ENCODE data around the gene CTXND1. TPM values are rescaled to one million over a fixed set of nuclear protein-coding genes. Genes with fewer than 3 reads are reported as not detected.
A peak's percentile ranks its signal among the peaks of the same experiment; 100 is the strongest.

The CTXND1 gene
- total and polyA plus RNA-seq, 5 donors = 0.29 to 3.9 (median 0.53) TPM

DNA sequence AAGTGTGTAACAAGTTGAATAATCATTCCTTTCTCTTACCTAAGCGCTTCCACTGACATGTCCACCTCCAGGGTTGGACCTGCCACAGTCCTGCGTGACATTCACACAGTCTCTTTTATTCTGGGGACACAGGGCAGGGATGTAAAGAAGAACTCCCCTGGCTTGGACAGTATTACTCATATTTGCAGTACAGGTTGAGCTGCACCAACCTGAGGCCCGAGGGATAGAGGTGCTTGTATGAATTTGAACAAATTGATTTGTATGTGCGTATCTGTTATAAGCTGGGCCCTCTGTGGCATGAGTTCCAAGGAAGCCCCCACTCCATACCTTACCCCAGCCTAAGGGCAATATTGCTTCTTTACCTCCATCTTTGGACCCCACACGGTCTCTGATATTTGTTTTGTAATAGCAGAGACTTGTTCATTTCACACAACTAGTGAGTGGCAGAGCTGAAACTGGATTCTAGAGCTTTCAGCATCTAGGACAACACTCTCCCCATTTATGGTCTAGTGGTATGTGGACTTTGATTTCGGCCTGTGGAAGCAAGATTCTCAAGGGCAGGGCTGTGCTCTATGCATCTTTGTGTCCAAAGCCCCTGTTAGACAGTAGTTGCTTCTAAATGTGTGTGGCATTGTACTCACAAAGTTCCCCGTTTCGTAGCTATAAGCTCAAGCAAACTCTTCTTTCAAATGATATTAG lies 60.0 kb downstream of the CTXND1 start:
- no peak for ATAC-seq
- intact Hi-C loops (cut with DNase I) = no loop called here
- WGBS = 89% methylated on average over 8 of the region's 8 CpGs

DNA sequence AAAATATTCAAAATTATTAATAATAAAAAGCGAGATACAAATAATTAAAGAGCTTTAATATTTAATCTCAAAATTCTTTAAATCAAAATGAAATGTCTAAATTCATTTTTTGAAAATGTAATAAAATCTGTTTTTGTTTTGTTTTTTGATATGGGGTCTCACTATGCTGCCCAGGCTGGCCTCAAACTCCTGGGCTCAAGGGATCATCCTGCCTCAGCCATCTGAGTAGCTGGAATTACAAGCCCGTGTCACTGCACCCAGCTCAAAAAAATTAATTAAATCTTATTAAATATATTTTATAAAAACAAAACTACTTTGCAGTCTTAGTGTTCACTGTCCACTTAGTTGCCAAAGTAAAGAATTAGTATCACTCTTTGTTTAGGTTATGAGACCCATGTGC lies 60.8 kb downstream of the CTXND1 start:
- ATAC-seq (no peak), DNase-seq (no peak)
- H3K9me3 ChIP-seq (ENCODE audit: control insufficient read depth, low read length) = no peaks in the 10 kb centered on the region
- no peak overlapping the region for H3K4me3 ChIP-seq (ENCODE audit: low read length)
- no peaks in the 10 kb centered on the region for H3K4me1 ChIP-seq (ENCODE audit: control insufficient read depth, insufficient read depth, low read length)
- WGBS = 90% methylated on average over 2 of the region's 2 CpGs
- intact Hi-C loops (cut with DNase I) = no loop called here
- no peaks in the 10 kb centered on the region for H3K27me3 ChIP-seq (ENCODE audit: control insufficient read depth, insufficient read depth)
- no peak overlapping the region for H3K27ac ChIP-seq (ENCODE audit: low read length)

More for the DNA sequence above, 60.0 kb downstream of the CTXND1 start:
- Histone ChIP-seq H3K9me3 (ENCODE audit: control insufficient read depth, low read length) (no peaks in the 10 kb centered on the region), H3K27me3 (ENCODE audit: control insufficient read depth, insufficient read depth) (no peaks in the 10 kb centered on the region), H3K4me3 (ENCODE audit: low read length) (no peak overlapping the region), H3K27ac (ENCODE audit: low read length) (no peak overlapping the region), H3K4me1 (ENCODE audit: control insufficient read depth, insufficient read depth, low read length) (no peaks in the 10 kb centered on the region)
- DNase-seq = no peak

DNA sequence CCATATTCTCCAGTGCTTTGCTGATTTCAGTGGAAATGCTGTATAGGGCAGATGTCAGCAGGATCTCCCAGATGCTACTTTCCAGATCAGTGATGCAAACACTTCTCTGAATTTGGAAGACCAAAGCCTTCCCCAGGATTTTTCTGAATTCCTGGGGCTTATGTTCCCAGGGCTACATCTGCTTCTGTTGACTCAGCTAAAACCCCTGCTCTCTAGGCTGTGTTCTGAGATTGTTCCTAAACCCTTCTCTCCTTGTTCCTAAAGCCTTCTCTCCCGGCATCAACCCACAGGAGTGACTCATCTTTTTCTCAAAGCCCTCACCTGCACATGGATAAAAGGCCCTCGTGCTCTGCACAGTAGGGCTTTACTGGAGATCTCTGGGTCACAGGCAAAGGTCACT lies 63.8 kb downstream of the CTXND1 start:
- H3K4me1 ChIP-seq (ENCODE audit: control insufficient read depth, insufficient read depth, low read length) = peaks cover under 1% of the 10 kb centered on the region
- DNase-seq (no peak), ATAC-seq (no peak)
- no peak overlapping the region for H3K4me3 ChIP-seq (ENCODE audit: low read length)
- intact Hi-C loops (cut with DNase I) = no loop called here
- H3K27me3 ChIP-seq (ENCODE audit: control insufficient read depth, insufficient read depth) = no peaks in the 10 kb centered on the region
- no peak overlapping the region for H3K27ac ChIP-seq (ENCODE audit: low read length)
- WGBS = 70% methylated on average over 2 of the region's 2 CpGs
- no peaks in the 10 kb centered on the region for H3K9me3 ChIP-seq (ENCODE audit: control insufficient read depth, low read length)

DNA sequence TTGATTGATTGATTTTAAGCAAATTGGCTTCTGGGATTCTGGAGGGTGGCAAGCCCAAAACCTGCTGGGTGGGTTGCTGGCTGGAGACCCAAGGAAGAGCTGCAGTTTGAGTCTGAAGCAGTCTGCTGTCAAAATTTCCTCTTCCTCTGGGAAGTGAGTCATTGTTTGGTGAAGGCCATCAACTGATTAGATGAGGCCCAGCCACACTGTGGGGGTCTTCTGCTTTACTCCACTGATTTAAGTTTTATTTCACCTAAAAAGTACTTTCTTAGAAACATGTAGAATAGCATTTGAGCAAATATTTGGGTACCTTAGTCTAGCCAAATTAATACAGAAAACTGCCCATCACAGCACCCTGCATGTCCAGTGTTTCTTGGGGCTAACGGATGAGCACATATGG lies 65.4 kb downstream of the CTXND1 start:
- intact Hi-C loops (cut with DNase I) = no loop called here
- no peak for ATAC-seq

DNA sequence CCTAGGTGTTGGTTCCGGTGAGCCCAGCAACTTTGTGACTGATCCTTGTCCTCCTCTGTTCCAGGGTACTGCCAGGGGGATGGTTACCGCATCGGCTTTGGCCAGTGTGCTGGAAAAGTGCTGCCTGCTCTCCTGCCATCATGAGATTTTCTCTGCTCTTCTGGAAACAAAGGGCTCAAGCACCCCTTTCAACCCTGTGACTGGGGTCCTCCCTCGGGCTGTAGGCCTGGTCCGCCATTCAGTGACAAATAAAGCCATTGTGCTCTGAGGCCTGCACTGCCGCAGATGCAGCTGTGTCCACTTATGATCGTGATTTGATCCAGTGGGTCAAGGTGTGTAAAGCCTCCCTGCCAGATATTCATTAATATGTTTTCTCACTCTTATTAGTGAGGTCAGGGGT lies 65.9 kb downstream of the CTXND1 start:
- Histone ChIP-seq H3K9me3 (ENCODE audit: control insufficient read depth, low read length) (no peaks in the 10 kb centered on the region), H3K4me3 (ENCODE audit: low read length) (no peak overlapping the region), H3K4me1 (ENCODE audit: control insufficient read depth, insufficient read depth, low read length) (peaks cover 4% of the 10 kb centered on the region), H3K27ac (ENCODE audit: low read length) (no peak overlapping the region), H3K27me3 (ENCODE audit: control insufficient read depth, insufficient read depth) (no peaks in the 10 kb centered on the region)
- intact Hi-C loops (cut with DNase I) = no loop called here
- ATAC-seq (no peak), DNase-seq (no peak)
- WGBS = 95% methylated on average over 7 of the region's 7 CpGs

More for the DNA sequence above, 65.4 kb downstream of the CTXND1 start:
- Histone ChIP-seq H3K9me3 (ENCODE audit: control insufficient read depth, low read length) (no peaks in the 10 kb centered on the region), H3K4me3 (ENCODE audit: low read length) (no peak overlapping the region), H3K27ac (ENCODE audit: low read length) (no peak overlapping the region), H3K4me1 (ENCODE audit: control insufficient read depth, insufficient read depth, low read length) (peaks cover 4% of the 10 kb centered on the region), H3K27me3 (ENCODE audit: control insufficient read depth, insufficient read depth) (no peaks in the 10 kb centered on the region)
- no peak for DNase-seq
- WGBS = 99% methylated on average over 1 of the region's 1 CpG

DNA sequence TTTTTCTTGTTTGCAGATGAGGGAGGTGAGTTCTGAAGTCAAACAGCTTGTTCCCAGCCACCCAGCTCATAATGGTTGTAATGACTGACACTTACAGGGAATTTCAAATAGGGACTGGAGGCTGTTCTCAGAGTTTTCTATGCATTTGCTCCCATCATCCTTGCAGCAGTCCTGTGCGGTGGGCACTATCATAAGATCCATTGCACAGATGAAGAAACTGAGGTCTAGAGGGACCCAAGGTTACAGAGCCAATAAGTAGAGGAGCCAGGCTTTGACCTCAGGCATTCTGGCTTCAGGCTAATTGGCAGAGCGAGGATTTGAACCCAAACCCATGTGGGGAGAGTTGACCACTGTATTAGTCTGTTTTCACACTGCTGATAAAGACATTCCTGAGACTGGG lies 66.9 kb downstream of the CTXND1 start:
- Histone ChIP-seq H3K27ac (ENCODE audit: low read length) (no peak overlapping the region), H3K9me3 (ENCODE audit: control insufficient read depth, low read length) (no peaks in the 10 kb centered on the region), H3K27me3 (ENCODE audit: control insufficient read depth, insufficient read depth) (no peaks in the 10 kb centered on the region), H3K4me1 (ENCODE audit: control insufficient read depth, insufficient read depth, low read length) (peaks cover 4% of the 10 kb centered on the region), H3K4me3 (ENCODE audit: low read length) (no peak overlapping the region)
- WGBS = 100% methylated on average over 2 of the region's 2 CpGs
- intact Hi-C loops (cut with DNase I) = no loop called here
- DNase-seq (no peak), ATAC-seq (no peak)

DNA sequence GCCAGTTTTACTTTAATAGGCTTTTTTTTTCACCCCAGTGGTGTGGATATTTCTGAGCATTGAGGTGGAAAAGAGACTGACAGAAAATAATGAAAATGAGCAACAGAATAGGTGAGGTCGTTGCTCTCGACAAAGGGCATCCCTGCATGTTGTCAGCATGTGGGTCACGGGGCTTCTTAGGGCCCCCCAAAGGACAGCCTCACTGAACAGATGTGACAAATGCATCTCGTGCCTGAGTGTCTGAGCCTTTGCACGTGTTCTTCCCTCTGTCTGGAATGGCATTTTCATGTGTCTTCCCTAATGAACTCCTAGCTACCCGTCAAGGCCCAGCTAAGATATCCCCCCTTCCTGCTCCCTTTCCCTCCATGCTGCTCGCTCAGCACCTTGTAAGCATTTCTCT lies 67.5 kb downstream of the CTXND1 start:
- no peak overlapping the region for H3K4me3 ChIP-seq (ENCODE audit: low read length)
- no peak overlapping the region for H3K27ac ChIP-seq (ENCODE audit: low read length)
- 91% methylated on average over 7 of the region's 7 CpGs for WGBS
- H3K27me3 ChIP-seq (ENCODE audit: control insufficient read depth, insufficient read depth) = no peaks in the 10 kb centered on the region
- DNase-seq = no peak
- ATAC-seq = no peak
- intact Hi-C loops (cut with DNase I) = no loop called here
- H3K9me3 ChIP-seq (ENCODE audit: control insufficient read depth, low read length) = no peaks in the 10 kb centered on the region
- peaks cover 4% of the 10 kb centered on the region for H3K4me1 ChIP-seq (ENCODE audit: control insufficient read depth, insufficient read depth, low read length)

DNA sequence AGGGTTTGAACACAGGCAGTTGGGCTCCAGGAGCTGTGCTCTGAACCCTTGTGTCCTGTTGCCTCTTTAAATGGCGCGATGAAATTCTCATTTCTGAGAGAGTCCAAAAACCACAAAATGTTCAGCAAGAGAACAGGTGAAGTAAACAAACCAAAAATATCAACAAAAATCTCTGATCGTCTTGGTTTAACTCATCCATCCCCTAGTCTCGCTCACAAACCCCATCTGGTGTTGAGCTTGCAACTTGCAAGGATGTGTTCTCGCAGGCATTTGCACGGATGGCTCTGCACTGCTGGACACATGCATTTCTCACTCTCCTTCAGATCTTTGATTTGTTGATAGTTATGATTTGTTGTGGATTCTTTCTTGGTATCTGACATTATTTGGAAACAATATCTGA lies 68.1 kb downstream of the CTXND1 start:
- no peaks in the 10 kb centered on the region for H3K9me3 ChIP-seq (ENCODE audit: control insufficient read depth, low read length)
- 86% methylated on average over 6 of the region's 6 CpGs for WGBS
- ATAC-seq (no peak), DNase-seq (no peak)
- no peak overlapping the region for H3K27ac ChIP-seq (ENCODE audit: low read length)
- peaks cover 4% of the 10 kb centered on the region for H3K4me1 ChIP-seq (ENCODE audit: control insufficient read depth, insufficient read depth, low read length)
- intact Hi-C loops (cut with DNase I) = no loop called here
- no peak overlapping the region for H3K4me3 ChIP-seq (ENCODE audit: low read length)
- no peaks in the 10 kb centered on the region for H3K27me3 ChIP-seq (ENCODE audit: control insufficient read depth, insufficient read depth)

DNA sequence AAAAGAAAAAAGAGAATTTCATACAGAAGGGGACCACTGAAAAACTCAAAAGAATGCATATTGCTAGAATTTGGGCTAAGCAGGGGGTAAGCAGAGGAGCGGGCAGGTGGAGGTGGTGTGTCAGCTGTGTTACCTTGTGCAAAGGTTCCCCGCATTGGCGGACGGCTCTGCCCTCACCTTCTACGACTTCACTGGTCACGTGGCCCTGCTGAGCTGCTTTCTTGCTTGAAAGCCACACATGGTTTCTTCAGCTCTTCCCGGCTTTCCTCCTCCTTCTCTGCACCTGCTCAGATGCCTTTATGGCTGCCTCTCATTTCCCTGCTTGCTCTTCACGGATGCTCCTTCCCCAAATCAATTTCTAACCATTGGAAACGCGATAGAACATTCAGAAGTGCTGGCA lies 68.7 kb downstream of the CTXND1 start:
- no peak for ATAC-seq

DNA sequence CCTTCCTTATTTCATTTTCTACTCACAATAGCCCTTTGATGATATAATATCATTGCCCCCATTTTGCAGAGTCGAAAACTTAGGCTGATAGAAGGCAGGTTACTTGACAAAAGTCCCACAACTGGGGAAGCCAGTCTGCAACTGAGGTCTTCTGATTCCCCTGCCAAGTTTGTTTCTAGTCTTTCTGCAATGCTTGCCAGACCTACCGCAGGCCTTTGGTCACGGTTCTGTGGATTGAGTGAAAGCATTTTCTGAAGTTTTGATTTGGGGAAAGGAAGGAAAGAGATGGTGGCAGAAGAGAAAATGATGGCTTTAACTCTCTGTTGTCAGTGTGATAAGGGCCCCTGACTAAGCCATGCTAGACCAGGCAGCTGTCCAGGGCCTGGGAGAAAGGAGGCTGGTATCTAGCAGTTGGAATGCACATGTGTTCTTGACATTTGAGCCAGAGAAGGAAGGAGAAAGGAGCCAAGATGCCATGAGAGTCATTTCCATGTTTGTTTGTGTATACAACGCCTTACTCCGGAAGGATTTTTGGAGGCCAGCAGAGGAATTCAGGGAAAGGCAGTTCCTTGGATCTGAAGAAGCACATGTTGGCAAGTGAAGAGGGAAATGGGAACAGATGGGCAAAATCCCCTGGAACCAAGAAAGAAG lies 69.3 kb downstream of the CTXND1 start:
- 35% methylated on average over 5 of the region's 5 CpGs for WGBS
- Histone ChIP-seq H3K4me3 (ENCODE audit: low read length) (no peak overlapping the region), H3K27ac (ENCODE audit: low read length) (no peak overlapping the region), H3K4me1 (ENCODE audit: control insufficient read depth, insufficient read depth, low read length) (peaks cover 4% of the 10 kb centered on the region), H3K27me3 (ENCODE audit: control insufficient read depth, insufficient read depth) (no peaks in the 10 kb centered on the region), H3K9me3 (ENCODE audit: control insufficient read depth, low read length) (no peaks in the 10 kb centered on the region)
- intact Hi-C loops (cut with DNase I) = no loop called here
- ATAC-seq (peak; percentile 55 to 58), DNase-seq (no peak)

More for the DNA sequence above, 68.7 kb downstream of the CTXND1 start:
- Histone ChIP-seq H3K27me3 (ENCODE audit: control insufficient read depth, insufficient read depth) (no peaks in the 10 kb centered on the region), H3K4me1 (ENCODE audit: control insufficient read depth, insufficient read depth, low read length) (peaks cover 4% of the 10 kb centered on the region), H3K9me3 (ENCODE audit: control insufficient read depth, low read length) (no peaks in the 10 kb centered on the region), H3K27ac (ENCODE audit: low read length) (no peak overlapping the region), H3K4me3 (ENCODE audit: low read length) (no peak overlapping the region)
- intact Hi-C loops (cut with DNase I) = no loop called here
- 94% methylated on average over 10 of the region's 10 CpGs for WGBS
- no peak for DNase-seq

DNA sequence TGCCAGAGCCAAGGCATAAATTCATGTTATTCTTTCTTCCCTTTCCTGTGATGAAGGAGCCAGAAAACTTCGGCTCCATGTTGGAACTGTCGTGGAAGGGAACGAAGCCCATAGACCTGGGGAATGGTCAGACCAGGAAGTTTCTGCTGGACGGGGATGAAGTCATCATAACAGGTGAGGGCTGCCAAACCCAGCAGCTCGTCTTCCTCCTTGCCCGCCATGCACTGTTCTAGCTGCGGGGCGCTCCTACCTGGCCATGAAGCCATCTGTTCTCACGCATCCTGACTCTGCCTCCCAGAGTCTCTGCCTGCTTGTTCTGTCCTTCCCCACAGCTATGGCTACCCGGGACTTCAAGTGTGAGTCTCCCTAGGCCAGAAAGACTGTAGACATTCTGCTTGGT lies 71.0 kb downstream of the CTXND1 start:
- no peak overlapping the region for H3K27ac ChIP-seq (ENCODE audit: low read length)
- intact Hi-C loops (cut with DNase I) = no loop called here

More for the DNA sequence above, 71.0 kb downstream of the CTXND1 start:
- H3K27me3 ChIP-seq (ENCODE audit: control insufficient read depth, insufficient read depth) = no peaks in the 10 kb centered on the region
- 92% methylated on average over 10 of the region's 10 CpGs for WGBS
- H3K9me3 ChIP-seq (ENCODE audit: control insufficient read depth, low read length) = no peaks in the 10 kb centered on the region
- peaks cover 4% of the 10 kb centered on the region for H3K4me1 ChIP-seq (ENCODE audit: control insufficient read depth, insufficient read depth, low read length)
- no peak for ATAC-seq
- DNase-seq = no peak
- no peak overlapping the region for H3K4me3 ChIP-seq (ENCODE audit: low read length)
